GM12891 (cell line): ENCODE data around the gene ANKS1B.

Source experiments
- PAX5 ChIP-seq: IDR thresholded peaks from 2 replicates; pipeline ENCODE4 v1.6.1; 2011; ENCODE audit warnings: low read length, moderate library complexity, mild to moderate bottlenecking; ENCODE audit not compliant: insufficient read depth, severe bottlenecking
- POLR2A ChIP-seq: IDR thresholded peaks from 2 replicates; pipeline ENCODE4 v1.6.1; 2011; ENCODE audit warnings: low read depth, low read length, control low read depth
- SPI1 ChIP-seq: IDR thresholded peaks from 2 replicates; pipeline ENCODE4 v1.6.1; 2011; ENCODE audit warnings: low read depth, low read length, control low read depth

DNA sequence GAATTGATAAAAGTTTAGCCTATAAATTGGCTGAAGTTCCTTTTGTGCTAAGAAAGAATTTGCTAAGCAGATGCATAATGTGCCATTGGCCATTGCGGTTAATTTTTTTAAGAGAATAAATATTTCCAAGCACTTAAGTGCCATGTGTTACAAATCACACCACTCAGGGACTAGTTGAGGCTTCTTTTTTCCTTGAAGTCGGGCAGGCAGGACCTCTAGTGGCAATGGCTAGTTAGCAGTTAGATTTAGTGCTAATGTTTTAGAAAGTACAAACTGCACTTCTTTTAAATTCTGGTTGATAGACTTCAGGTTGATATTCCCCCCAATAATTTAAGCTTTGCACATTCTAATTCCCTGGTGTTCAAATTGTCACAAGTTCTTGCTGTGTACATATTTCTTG lies 1045.4 kb downstream of the ANKS1B start:
- TF ChIP-seq POLR2A (no peak), PAX5 (no peak), SPI1 (no peak)
